Heart left ventricle (tissue), 16 donors: Measurements from ENCODE around the gene RAPGEF3. TPM values are rescaled to one million over a fixed set of nuclear protein-coding genes. Genes with fewer than 3 reads are reported as not detected.

Experiments
- ATAC-seq, 4 donors: fragments of 200-7000 bp; cut with Tn5 transposase; one replicate each; pipeline ENCODE4 v1.9.1; 2020 to 2022; ENCODE audit warnings: moderate library complexity in 4 of 4, mild to moderate bottlenecking in 3 of 4, moderate number of reproducible peaks in 1 of 4
- DNase-seq, 5 donors: peaks; one replicate each; pipeline ENCODE4 v3.0.0-alpha.2; 2020
- H3K27ac ChIP-seq, 12 donors: fragments of 200-600 bp; sonication (generic) in 4 of 12; one replicate each; pipeline versions ENCODE4 v1.5.0 to v1.8.0; 2016 to 2022; ENCODE audit warnings: mild to moderate bottlenecking in 2 of 12
- H3K27me3 ChIP-seq, 9 donors: fragments of 200-600 bp; sonication (generic) in 2 of 9; one replicate each; pipeline versions ENCODE4 v1.5.1 to v1.8.0; 2016 to 2022; ENCODE audit warnings: mild to moderate bottlenecking in 3 of 9
- H3K36me3 ChIP-seq, 9 donors: fragments of 200-600 bp; sonication (generic) in 2 of 9; one replicate each; pipeline versions ENCODE4 v1.5.0 to v1.8.0; 2018 to 2022; ENCODE audit warnings: mild to moderate bottlenecking in 2 of 9
- H3K4me1 ChIP-seq, 12 donors: fragments of 200-600 bp; sonication (generic) in 4 of 12; one replicate each; pipeline versions ENCODE4 v1.5.0 to v1.8.0; 2016 to 2022; ENCODE audit warnings: mild to moderate bottlenecking in 3 of 12
- H3K4me3 ChIP-seq, 12 donors: fragments of 200-600 bp; sonication (generic) in 4 of 12; one replicate each; pipeline versions ENCODE4 v1.5.0 to v1.8.0; 2017 to 2022; ENCODE audit warnings: mild to moderate bottlenecking in 9 of 12, moderate library complexity in 4 of 12
- H3K9me3 ChIP-seq, 12 donors: fragments of 200-600 bp; sonication (generic) in 4 of 12; one replicate each; pipeline versions ENCODE4 v1.5.0 to v1.8.0; 2016 to 2022; ENCODE audit warnings: mild to moderate bottlenecking in 1 of 12
- POLR2A ChIP-seq, 2 donors: fragments of 450-650 bp; IDR thresholded peaks; one replicate each; pipeline ENCODE4 v1.6.1; 2017; ENCODE audit warnings: antibody characterized with exemption in 2 of 2, mild to moderate bottlenecking in 2 of 2, moderate library complexity in 2 of 2
- WGBS, 4 donors: extraction: QIAGEN DNeasy Blood & Tissue Kit in 2 of 4; methylation state at CpG; one replicate each; pipeline versions ENCODE4 v1.1.5 to v1.1.7; 2013 to 2018; 5-methylcytosine and 5-hydroxymethylcytosine counted together
- intact Hi-C, 10 donors: fragments of 100-400 bp; cut with DNase I; formaldehyde crosslinking; loops; one replicate each; pipeline versions ENCODE4 v1.11.1 to v1.14.2; 2022
- polyA plus RNA-seq, 2 donors: library from polyadenylated mRNA; stranded (reverse); fragments of 200-250 nt; gene quantifications; one replicate each; pipeline ENCODE4 v1.2.3, GENCODE V29; 2013
- total RNA-seq, 9 donors: library from RNA; depleted of rRNA in 2 of 9; stranded (reverse); fragments of >200 nt in 2 of 9; fragmentation: NEBNext Ultra II Directional in 3 of 9; extraction: Animal tissue kit (Norgen Biotek cat#: 25700) in 3 of 9; gene quantifications; one replicate each; pipeline versions ENCODE4 v1.1.0 to v1.2.4, GENCODE V29; 2016 to 2023
- TF ChIP-seq, protein P1 (sequence below), 12 donors: fragments of 200-600 bp; sonication (generic) in 4 of 12; IDR thresholded peaks; one replicate each; pipeline versions ENCODE4 v1.5.0 to v1.8.0; 2018 to 2022; ENCODE audit warnings: antibody characterized with exemption in 12 of 12, mild to moderate bottlenecking in 5 of 12
- donor health status: ischemic (EF 13 %, LVEDD 7.1; RV severe dilation, severe dysfunction).
- donor health status: healthy with polysubstance abuse.
- donor health status: DM: no; HTN: yes; CAD: no.
- donor health status: DM: no; HTN: no; CAD: no.
- donor health status: ischemic (EF 25% LVEDD 6.9; RV normal size, moderate dysfunction).
- donor health status: ischemic (EF 25% LVEDD 5.7; RV mildly dilated, moderate dysfunction).
- donor health status: healthy.
- donor health status: DM: yes; HTN: yes; CAD: no.
- donor health status: ischemic (EF 35%, LVEDD 5.7; RV mildly dilated, moderate dysfunction).
- donor health status: nonischemic (EF 11% LVEDD 7.7; RV severe dilation, severe dysfunction).
- donor health status: DM: yes; HTN: yes; CAD: no.
- donor health status: PGD.
- donor health status: ischemic (EF 29% LVEDD 5.4; RV normal size, mild dysfunction).
- donor health status: nonischemic (EF 23%, LVEDD 6.1; RV moderate dilation, normal function).

Gene RAPGEF3
- total and polyA plus RNA-seq, 11 donors = 14.5 to 62.1 (median 23.9) TPM

DNA sequence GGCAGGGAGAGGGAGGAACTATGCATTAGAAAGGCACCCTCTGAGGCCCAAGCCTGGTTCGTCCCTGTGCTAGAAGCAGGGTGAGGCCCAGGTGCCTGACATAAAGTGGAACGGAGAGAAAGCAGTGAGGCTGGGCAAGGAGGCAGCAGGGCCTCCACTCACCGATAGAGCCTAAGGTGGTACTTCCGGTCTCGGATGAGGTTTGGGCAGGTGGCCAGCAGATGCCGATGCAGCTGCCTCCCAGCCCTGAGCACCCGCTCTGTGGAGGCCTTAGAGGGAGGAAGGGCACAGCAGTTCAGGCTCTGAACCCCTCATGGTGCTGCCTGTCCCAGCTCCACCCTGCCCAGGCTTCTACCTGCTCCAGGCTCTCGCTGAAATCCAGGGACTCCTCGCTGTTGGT, 7.1 kb downstream of the RAPGEF3 start:
- intact Hi-C loops = no loop called here
- H3K27me3 ChIP-seq = no peaks in the 10 kb centered on the region
- 68 to 81% (median 74%) methylated on average over 6 to 9 of the region's 9 CpGs for WGBS, 4 donors
- no peak for ATAC-seq
- TF ChIP-seq, protein P1, sequence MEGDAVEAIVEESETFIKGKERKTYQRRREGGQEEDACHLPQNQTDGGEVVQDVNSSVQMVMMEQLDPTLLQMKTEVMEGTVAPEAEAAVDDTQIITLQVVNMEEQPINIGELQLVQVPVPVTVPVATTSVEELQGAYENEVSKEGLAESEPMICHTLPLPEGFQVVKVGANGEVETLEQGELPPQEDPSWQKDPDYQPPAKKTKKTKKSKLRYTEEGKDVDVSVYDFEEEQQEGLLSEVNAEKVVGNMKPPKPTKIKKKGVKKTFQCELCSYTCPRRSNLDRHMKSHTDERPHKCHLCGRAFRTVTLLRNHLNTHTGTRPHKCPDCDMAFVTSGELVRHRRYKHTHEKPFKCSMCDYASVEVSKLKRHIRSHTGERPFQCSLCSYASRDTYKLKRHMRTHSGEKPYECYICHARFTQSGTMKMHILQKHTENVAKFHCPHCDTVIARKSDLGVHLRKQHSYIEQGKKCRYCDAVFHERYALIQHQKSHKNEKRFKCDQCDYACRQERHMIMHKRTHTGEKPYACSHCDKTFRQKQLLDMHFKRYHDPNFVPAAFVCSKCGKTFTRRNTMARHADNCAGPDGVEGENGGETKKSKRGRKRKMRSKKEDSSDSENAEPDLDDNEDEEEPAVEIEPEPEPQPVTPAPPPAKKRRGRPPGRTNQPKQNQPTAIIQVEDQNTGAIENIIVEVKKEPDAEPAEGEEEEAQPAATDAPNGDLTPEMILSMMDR (IDR thresholded peaks at IDR 0.05) = no peak
- TF ChIP-seq POLR2A (IDR thresholded peaks at IDR 0.05) = no peak
- H3K36me3 ChIP-seq = peaks cover 0 to 48% (median 12%) of the 10 kb centered on the region in 9 donors
- H3K9me3 ChIP-seq = no peaks in the 10 kb centered on the region
- peaks cover 18 to 59% (median 47%) of the 10 kb centered on the region in 12 donors for H3K4me1 ChIP-seq
- peak overlapping the region in 4 of 12 donors; percentile 7 to 84 (median 78) for H3K27ac ChIP-seq
- DNase-seq = peak in 1 of 5 donors; percentile 6
- no peak overlapping the region for H3K4me3 ChIP-seq

DNA sequence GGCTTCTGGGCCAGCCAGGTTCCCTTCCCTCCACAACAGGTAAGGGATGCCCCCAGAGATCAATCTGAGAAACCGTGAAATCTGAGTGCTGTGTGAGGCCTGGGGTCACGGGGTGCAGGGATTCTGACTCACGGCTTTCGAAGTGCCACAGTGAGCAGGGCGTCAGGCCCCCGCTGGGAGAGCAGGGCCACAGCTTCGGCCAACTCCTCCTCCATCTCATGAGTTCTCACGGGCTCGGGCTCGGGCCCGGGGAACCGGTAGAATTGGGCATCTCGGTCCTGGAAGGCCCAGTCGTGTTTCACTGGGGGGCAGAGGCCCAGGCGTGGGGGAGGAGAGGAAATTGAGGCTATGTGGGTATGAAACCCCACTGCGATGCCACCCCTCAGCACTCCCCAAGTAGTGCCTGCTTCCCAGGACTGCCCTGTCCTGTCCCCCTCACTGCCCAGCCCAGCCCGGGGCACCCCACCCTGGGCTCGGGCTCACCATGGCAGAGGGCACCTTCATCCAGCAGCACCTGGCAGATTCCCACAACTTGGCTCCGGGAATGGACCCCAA, 7.7 kb downstream of the RAPGEF3 start:
- intact Hi-C loops = no loop called here

DNA sequence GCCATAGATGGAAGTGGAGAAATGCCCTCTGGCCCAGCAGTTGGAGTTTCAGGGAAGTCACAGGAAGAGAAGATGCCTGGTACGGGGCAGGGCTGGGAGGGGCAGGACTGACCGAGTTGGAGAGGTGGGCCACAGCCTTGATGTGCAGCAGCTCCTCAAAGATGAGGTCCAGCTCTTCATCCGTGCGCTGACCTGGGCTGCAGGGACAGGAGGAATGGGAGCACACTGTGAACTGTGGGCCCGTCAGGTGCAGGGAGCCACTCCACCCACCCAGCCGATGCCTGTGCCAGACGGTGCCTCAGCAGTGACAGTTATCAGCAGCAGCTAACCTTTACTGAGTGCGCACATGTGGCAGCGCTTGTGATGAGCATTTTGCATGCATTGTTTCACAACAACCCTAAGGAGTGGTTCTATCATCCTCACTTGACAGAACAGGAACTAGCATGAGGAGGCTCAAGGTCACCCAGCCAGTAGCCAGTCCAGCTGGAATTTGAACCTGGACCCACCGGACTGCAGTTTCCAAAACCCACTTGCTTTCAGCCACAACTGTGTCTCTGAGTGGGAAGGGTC, 8.4 kb downstream of the RAPGEF3 start:
- H3K27me3 ChIP-seq = no peaks in the 10 kb centered on the region
- intact Hi-C loops = no loop called here
- H3K4me3 ChIP-seq = no peak overlapping the region
- H3K4me1 ChIP-seq = peaks cover 18 to 58% (median 41%) of the 10 kb centered on the region in 12 donors
- H3K9me3 ChIP-seq = no peaks in the 10 kb centered on the region
- no peak overlapping the region for H3K27ac ChIP-seq
- WGBS, 4 donors = 91 to 96% (median 92%) methylated on average over 7 to 10 of the region's 10 CpGs
- ATAC-seq = no peak
- DNase-seq = peak in 1 of 5 donors; percentile 49
- H3K36me3 ChIP-seq = peaks cover 0 to 58% (median 12%) of the 10 kb centered on the region in 9 donors
- TF ChIP-seq POLR2A (IDR thresholded peaks at IDR 0.05) = no peak
- TF ChIP-seq, protein P1 (IDR thresholded peaks at IDR 0.05) = no peak

More for the DNA sequence above, 7.7 kb downstream of the RAPGEF3 start:
- no peaks in the 10 kb centered on the region for H3K9me3 ChIP-seq
- 87 to 96% (median 92%) methylated on average over 12 to 19 of the region's 19 CpGs for WGBS, 4 donors
- ATAC-seq (no peak), DNase-seq (peak in 1 of 5 donors; percentile 51)
- H3K27ac ChIP-seq = peak overlapping the region in 1 of 12 donors; percentile 7
- peaks cover 18 to 58% (median 45%) of the 10 kb centered on the region in 12 donors for H3K4me1 ChIP-seq
- no peaks in the 10 kb centered on the region for H3K27me3 ChIP-seq
- H3K4me3 ChIP-seq = no peak overlapping the region
- no peak for TF ChIP-seq POLR2A (IDR thresholded peaks at IDR 0.05)
- TF ChIP-seq, protein P1 (IDR thresholded peaks at IDR 0.05) = no peak
- H3K36me3 ChIP-seq = peaks cover 0 to 54% (median 12%) of the 10 kb centered on the region in 9 donors

DNA sequence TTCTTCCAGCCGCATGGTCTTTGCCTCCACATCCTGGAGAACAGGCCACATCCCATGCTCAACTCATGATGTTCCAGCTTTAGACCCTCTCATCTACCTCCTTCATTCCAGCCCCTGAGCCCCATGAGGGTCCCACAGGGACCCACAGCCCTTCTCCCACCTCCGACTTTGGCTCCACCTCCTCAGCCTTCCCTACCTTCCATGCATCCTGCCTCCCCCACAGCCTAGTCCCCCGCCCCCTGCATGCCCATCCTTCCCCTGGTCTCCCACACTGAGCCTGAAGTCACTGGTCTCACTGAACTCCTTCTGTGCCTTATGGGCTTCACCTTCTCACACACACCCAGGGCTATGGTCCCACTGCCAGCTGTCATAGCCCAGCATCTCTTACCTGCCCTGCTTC, 9.8 kb downstream of the RAPGEF3 start:
- intact Hi-C loops = loop anchor here in 1 of 10 donors (2.0 kb wide), 1 partner anchor 72 kb away; no protein-coding TSS in a partner anchor
- Histone ChIP-seq H3K27ac (no peak overlapping the region), H3K27me3 (no peaks in the 10 kb centered on the region), H3K9me3 (no peaks in the 10 kb centered on the region), H3K36me3 (peaks cover 0 to 55% (median 12%) of the 10 kb centered on the region in 9 donors), H3K4me1 (peaks cover 12 to 49% (median 28%) of the 10 kb centered on the region in 12 donors), H3K4me3 (no peak overlapping the region)
- peak in 1 of 5 donors; percentile 16 for DNase-seq
- ATAC-seq = no peak
- TF ChIP-seq POLR2A (IDR thresholded peaks at IDR 0.05) = no peak
- TF ChIP-seq, protein P1 (IDR thresholded peaks at IDR 0.05) = no peak
- 91 to 99% (median 96%) methylated on average over 3 of the region's 3 CpGs for WGBS, 4 donors
